PC-9 (cell line): ENCODE data around the gene P2RX5.

Experiments
- CTCF ChIP-seq: fragments of 200-600 bp; sonication (generic); conservative IDR thresholded peaks from 2 replicates; pipeline ENCODE4 v1.6.1; 2017; ENCODE audit warnings: mixed run types, antibody characterized with exemption, mild to moderate bottlenecking, moderate library complexity
- EZH2 ChIP-seq: fragments of 200-600 bp; sonication (generic); IDR thresholded peaks from 2 replicates; pipeline ENCODE4 v1.8.0; 2017; ENCODE audit warnings: antibody characterized with exemption, low read depth

- TF ChIP-seq CTCF, result no peak
- no peak for TF ChIP-seq EZH2
Observed at GRCh38 chr17:3656755-3657587, 39.0 kb downstream of the P2RX5 start.
